GM12872 (cell line): ENCODE results near the gene KIF15.

Source experiments
- CTCF ChIP-seq: IDR thresholded peaks from 3 replicates; pipeline ENCODE4 v1.5.1; 2011; ENCODE audit warnings: low read depth, mild to moderate bottlenecking, low read length, moderate library complexity; ENCODE audit not compliant: insufficient read depth

Gene KIF15

DNA sequence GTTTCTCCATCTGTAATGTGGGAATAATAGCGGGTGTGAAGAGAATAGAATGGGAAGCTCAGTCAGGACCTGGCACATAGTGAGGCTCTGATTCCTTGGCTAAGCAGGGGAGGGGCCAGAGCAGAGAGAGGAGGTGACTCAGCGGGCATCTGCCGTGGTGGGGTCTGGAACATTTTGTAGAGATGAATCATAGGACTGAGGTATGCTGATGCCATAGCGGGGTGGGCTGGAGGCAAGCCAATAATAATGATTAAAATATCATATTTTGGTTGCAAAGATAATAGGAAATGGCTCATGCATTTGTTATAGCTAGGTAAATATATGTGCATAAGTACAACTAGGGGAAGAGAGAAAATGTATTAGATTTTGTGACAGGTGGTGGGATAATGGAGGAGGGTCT, 124.0 kb downstream of the KIF15 start:
- TF ChIP-seq CTCF: no peak

- TF ChIP-seq CTCF: no peak
Observed at GRCh38 chr3:44886561-44886960, 125.0 kb downstream of the KIF15 start.

GRCh38 chr3:44887101-44887500, 125.5 kb downstream of the KIF15 start:
- no peak for TF ChIP-seq CTCF

DNA sequence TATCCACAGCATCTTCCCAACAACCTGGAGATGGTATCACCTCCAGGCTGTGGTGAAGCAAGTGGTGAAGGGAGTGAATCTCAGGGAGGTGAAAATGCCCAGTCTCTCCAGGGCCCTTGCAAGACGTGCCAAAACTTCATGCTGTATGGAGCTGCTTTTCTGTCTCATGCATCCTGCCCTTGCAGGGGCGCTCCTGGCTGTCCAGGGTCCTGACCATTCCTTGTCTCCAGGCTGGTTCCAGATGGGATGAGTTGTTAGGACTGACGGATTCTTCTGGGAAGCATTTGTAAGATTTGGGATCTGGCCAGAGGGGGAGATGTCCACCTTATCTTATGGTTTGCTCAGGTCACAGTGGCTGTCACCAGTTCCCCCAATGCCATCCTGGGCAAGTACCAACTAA, 128.7 kb downstream of the KIF15 start:
- TF ChIP-seq CTCF: no peak

- TF ChIP-seq CTCF: no peak
Observed at GRCh38 chr3:44890852-44891251, 129.3 kb downstream of the KIF15 start.

- no peak for TF ChIP-seq CTCF
Observed at GRCh38 chr3:44892689-44893088, 131.1 kb downstream of the KIF15 start.

GRCh38 chr3:44893097-44893496, 131.5 kb downstream of the KIF15 start:
- no peak for TF ChIP-seq CTCF

- no peak for TF ChIP-seq CTCF
Observed at GRCh38 chr3:44894485-44894884, 132.9 kb downstream of the KIF15 start.
